GM19099 (cell line): ENCODE data around the gene KNOP1.

ENCODE experiments used
- POLR2A ChIP-seq: IDR thresholded peaks from 3 replicates; pipeline ENCODE4 v1.6.1; 2011; ENCODE audit warnings: low read depth; ENCODE audit not compliant: insufficient read length; ENCODE audit errors: extremely low read depth

Gene KNOP1, protein sequence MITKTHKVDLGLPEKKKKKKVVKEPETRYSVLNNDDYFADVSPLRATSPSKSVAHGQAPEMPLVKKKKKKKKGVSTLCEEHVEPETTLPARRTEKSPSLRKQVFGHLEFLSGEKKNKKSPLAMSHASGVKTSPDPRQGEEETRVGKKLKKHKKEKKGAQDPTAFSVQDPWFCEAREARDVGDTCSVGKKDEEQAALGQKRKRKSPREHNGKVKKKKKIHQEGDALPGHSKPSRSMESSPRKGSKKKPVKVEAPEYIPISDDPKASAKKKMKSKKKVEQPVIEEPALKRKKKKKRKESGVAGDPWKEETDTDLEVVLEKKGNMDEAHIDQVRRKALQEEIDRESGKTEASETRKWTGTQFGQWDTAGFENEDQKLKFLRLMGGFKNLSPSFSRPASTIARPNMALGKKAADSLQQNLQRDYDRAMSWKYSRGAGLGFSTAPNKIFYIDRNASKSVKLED

GRCh38 chr16:19717741-19718623 is at the start of gene KNOP1, which contains the start of gene IQCK:
KNOP1 (minus strand) TSS chr16:19718227; CDS start chr16:19715035, 3,192 bp downstream.
IQCK (plus strand) TSS chr16:19718271; CDS start chr16:19718307, 36 bp downstream.
- peak; percentile 83 for TF ChIP-seq POLR2A

DNA sequence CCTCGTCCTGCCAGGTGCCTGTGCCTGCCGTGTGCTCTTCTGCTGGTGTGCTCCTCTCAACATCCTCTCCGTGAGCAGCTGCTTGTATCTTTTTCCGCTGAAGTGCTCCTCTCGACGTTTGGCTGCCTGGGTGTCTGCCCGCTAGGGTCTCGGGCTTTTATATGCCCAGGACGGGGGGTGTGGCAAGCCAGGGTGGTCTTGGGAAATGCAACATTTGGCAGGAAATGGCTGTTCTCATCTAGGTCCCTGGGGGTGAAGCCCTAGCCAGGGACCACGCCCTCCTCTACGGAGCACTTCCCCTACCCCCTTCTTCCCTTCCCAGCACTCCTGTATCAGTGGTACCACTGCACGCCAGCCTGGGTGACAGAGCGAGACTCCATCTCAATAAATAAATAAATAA is 49.5 kb upstream of the KNOP1 start:
- TF ChIP-seq POLR2A = no peak

GRCh38 chr16:19766988-19767387 is 49.0 kb upstream of the KNOP1 start:
- TF ChIP-seq POLR2A = no peak

GRCh38 chr16:19766554-19766884 is 48.5 kb upstream of the KNOP1 start:
- no peak for TF ChIP-seq POLR2A

DNA sequence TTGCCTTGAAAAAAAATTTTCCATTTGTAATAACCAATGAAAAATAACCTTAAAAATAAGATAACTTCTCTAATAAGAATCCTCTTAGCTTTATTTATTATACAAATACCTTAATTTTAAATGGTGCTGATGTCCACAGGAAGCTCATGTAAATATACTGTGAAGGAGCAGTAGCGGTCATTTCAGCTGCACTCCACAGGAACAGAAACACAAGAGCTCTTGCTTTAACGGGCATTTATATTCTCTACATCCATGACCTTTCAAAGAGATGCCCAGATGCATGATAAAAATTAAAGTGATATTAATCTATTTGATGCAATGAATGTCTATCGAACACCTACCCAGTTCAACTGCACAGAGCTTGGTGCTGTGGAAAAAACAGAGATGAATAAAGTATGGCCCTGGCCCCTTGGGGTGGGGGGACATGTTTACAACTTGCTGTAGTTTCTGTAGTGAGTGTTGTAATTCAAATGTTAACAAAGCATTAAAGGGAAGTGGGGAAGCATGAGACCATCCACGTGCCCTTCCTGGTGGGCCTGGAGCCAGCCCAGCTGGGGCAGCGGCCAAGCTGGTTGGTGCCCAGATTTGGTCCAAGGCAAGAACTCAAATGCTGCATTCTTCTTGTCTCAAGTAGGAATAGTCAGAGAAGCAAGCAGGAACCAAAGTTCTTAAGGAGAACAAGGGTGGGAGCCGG is 48.0 kb upstream of the KNOP1 start:
- TF ChIP-seq POLR2A = no peak

GRCh38 chr16:19760356-19761060 is 42.5 kb upstream of the KNOP1 start:
- no peak for TF ChIP-seq POLR2A

DNA sequence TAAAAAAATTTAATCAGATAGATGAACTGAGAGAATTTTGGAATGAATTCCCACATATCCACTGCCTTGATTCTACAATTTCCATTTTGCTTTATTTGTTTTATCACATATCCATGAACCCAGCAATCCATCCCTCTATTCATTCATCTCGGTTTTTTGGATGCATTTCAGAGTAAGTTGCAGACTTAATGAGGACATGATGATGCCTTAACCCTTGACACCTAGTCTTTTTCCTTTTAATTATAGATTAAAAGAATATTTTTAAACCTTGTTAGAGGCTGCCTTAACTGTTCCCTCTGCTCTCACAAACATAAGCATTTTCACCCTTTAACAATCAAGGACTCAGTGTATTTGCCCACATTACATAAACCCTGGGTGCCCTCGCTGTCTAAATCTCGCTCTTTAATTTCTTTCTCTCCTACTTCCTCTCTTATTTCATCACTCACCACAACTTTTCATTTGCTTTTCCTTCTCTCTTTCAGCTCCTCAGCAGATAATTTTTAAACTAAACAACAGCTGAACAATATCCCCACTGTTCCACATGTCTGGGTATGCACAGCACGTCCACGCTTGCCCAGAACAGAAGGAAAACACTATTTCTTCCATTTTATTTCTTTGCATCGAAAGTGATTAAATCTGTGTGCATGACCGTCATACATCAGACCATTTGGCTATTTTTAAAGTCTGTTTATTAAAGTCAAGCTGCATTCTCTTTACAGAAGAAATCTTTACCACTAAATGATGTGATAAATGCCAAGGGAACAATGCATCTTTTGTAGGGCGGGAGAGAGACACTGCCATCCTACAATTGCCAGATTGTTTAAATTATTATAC is 40.0 kb upstream of the KNOP1 start:
- no peak for TF ChIP-seq POLR2A

- no peak for TF ChIP-seq POLR2A
Observed at GRCh38 chr16:19757026-19757425, 39.0 kb upstream of the KNOP1 start.

- TF ChIP-seq POLR2A = no peak
Observed at GRCh38 chr16:19755268-19755667, 37.2 kb upstream of the KNOP1 start.

DNA sequence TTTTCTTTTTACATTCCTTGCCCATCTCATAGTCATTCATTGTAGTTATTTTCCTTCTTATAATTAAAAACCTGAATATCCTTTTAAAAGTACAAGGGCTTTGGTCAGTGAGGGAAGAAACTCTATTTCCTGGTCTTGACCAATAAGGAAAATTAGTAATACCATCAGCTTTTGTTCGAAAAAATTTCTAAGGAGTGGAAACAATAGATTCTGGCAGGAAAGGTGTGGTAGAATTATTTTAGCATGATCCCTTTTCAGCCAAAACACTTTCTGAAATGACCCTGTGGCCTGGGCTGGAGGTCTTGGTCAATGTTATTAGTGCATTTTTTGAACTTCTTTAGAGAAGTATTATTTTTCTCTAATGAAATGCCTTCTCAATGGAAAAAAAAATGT is 36.6 kb upstream of the KNOP1 start:
- TF ChIP-seq POLR2A = no peak

DNA sequence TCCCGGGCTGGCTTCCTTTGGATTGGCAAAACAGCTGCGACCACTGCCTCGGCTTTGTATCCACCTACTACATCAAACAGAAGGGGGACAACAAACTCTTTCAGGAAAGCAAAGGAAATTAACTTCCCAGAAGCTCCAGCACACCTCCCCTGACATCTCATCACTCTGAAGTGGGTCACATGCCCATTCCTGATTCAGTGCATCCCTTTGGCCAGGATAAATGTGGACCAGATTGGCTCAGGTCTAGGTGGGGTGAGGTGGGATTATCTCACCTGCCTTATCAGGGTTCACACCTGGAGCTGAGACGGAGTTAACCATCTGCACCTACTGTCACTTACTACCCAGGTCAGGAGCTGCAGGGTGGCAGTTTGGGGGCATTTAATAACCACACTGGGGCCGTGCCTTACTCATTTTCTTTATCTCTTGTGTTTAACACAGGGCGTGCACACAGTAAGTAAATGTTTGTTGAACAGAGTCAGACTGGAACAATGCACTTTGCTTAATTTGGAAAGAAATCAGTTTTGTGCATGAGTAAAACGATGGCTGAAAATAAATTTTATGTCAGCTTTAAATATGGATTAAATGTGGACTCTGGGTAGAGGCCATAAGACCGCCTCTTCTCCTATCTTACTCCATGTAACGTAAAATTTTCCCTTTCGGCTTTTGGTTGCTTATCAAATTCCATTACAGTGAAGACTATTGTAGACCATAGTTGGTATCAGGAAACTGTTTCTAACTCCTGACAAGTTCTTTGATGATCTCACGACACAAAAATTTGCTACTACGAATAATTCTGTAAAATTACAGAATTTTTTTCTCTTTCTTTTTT is 36.0 kb upstream of the KNOP1 start:
- no peak for TF ChIP-seq POLR2A

DNA sequence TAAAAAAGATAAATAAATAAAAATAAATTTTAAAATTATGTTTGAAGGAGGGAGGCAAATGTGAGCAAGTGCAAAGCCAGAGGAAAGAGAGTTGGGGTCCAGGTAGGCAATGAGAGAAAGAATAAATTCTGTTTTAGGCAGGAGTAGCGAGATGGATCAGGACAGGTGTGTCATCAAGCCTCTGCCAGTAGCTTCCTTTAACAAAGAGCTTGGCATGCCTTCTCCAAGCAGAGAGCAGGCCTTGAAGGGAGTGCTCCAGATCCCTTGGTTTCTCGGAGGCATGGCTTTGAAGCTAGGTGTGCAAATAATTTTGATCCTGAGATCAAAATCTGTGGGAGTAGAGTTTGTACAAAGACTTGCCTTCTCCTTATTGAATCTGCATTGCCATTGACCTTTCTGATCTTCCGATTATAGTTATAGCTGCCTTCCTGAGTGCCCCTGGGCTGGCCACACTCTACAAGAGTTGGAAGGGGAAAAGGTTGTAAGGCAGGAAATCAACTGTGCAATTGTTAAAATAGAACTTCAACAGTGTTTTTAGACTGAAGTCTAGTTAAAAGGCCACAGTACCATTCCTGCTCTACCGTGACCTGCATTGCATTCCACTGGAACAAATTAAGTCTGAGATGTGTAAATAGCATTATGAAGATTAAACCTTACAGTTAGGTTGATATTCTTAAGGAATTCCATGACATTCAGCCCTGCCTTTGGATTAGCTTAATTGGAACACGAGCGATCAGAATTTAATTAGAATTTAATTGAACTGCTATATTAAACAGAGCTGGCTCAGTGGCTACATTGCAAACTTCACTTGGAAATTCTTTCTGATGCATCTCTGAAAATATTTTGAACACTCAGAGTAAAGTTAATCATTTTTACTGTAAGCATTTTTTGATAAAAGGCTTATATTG is 33.7 kb upstream of the KNOP1 start:
- no peak for TF ChIP-seq POLR2A
